ENCODE data around the gene OR1N1. TPM values are rescaled to one million over a fixed set of nuclear protein-coding genes. Genes with fewer than 3 reads are reported as not detected.

The OR1N1 gene
- total RNA-seq, 1 experiment from 2014 or later: not detected

- in situ Hi-C loops (cut with HindIII; ENCODE audit: low pct_unique_long_range_greater_than_20kb, low sequenced_read_pairs): no loop called here
Observed at GRCh38 chr9:122551371-122551770, 24.3 kb upstream of the OR1N1 start.

GRCh38 chr9:122546196-122546595 lies 19.1 kb upstream of the OR1N1 start:
- in situ Hi-C loops (cut with HindIII; ENCODE audit: low pct_unique_long_range_greater_than_20kb, low sequenced_read_pairs) (no loop called here), intact Hi-C loops (cut with micrococcal nuclease; ENCODE audit: unreplicated experiment) (no loop called here)
- CTCF ChIA-PET: no interaction called here
- no peak for DNase-seq (ENCODE audit: low read depth, low spot score)
- Histone ChIP-seq H3K36me3 (ENCODE audit: control insufficient read depth, insufficient read depth, low read length) (no peaks in the 10 kb centered on the region), H3K9me3 (ENCODE audit: control insufficient read depth, insufficient read depth, low read depth, low read length) (no peaks in the 10 kb centered on the region), H3K27ac (ENCODE audit: low read length) (no peak overlapping the region), H3K4me1 (ENCODE audit: control insufficient read depth, insufficient read depth, low read length) (no peaks in the 10 kb centered on the region), H3K4me3 (ENCODE audit: low read depth in 2 of 2, low read length in 2 of 2) (no peak overlapping the region), H3K27me3 (ENCODE audit: control insufficient read depth, insufficient read depth, low read length) (0 out of 2 replicates have a peak, but pooled peaks cover under 1% of the 10 kb centered on the region)
- no peak for ATAC-seq
- no peak for TF ChIP-seq REST (IDR thresholded peaks at IDR 0.05; ENCODE audit: insufficient read depth in 1 of 2, low read depth in 2 of 2, low read length in 1 of 2)
- TF ChIP-seq CTCF (IDR thresholded peaks at IDR 0.05): no peak
- no peak for TF ChIP-seq SIN3A (IDR thresholded peaks at IDR 0.05; ENCODE audit: borderline replicate concordance, insufficient read depth, low read depth, low read length)
- TF ChIP-seq TCF7L2 (IDR thresholded peaks at IDR 0.05; ENCODE audit: low read depth, low read length): no peak
- TF ChIP-seq POLR2AphosphoS5 (IDR thresholded peaks at IDR 0.05; ENCODE audit: low read depth, low read length): no peak
- no TSS peak for BruUV-seq (replicated peaks)
- POLR2A ChIA-PET: no interaction called here

More at GRCh38 chr9:122551371-122551770, 24.3 kb upstream of the OR1N1 start:
- DNase-seq (ENCODE audit: low read depth, low spot score) (no peak), ATAC-seq (no peak)
- no peak for TF ChIP-seq REST (IDR thresholded peaks at IDR 0.05; ENCODE audit: insufficient read depth in 1 of 2, low read depth in 2 of 2, low read length in 1 of 2)
- TF ChIP-seq POLR2AphosphoS5 (IDR thresholded peaks at IDR 0.05; ENCODE audit: low read depth, low read length): no peak
- no peak for TF ChIP-seq CTCF (IDR thresholded peaks at IDR 0.05)
- no peak for TF ChIP-seq TCF7L2 (IDR thresholded peaks at IDR 0.05; ENCODE audit: low read depth, low read length)
- no peak for TF ChIP-seq SIN3A (IDR thresholded peaks at IDR 0.05; ENCODE audit: borderline replicate concordance, insufficient read depth, low read depth, low read length)
- Histone ChIP-seq H3K9me3 (ENCODE audit: control insufficient read depth, insufficient read depth, low read depth, low read length) (no peaks in the 10 kb centered on the region), H3K4me3 (ENCODE audit: low read depth in 2 of 2, low read length in 2 of 2) (no peak overlapping the region), H3K4me1 (ENCODE audit: control insufficient read depth, insufficient read depth, low read length) (no peaks in the 10 kb centered on the region), H3K27ac (ENCODE audit: low read length) (no peak overlapping the region), H3K27me3 (ENCODE audit: control insufficient read depth, insufficient read depth, low read length) (peaks cover 4% of the 10 kb centered on the region; the same call in 1 of the 2 replicates), H3K36me3 (ENCODE audit: control insufficient read depth, insufficient read depth, low read length) (no peaks in the 10 kb centered on the region)
- BruUV-seq (replicated peaks): no TSS peak
- ChIA-PET CTCF (interaction anchor here (0.6 kb wide), 1 partner anchor 261 kb away, joined by 3 read pairs; no protein-coding TSS in a partner anchor), POLR2A (no interaction called here)
- intact Hi-C loops (cut with micrococcal nuclease; ENCODE audit: unreplicated experiment): no loop called here

All from Panc1 (cell line).